Measurements from ENCODE around the gene FAM200C. TPM values are rescaled to one million over a fixed set of nuclear protein-coding genes. Genes with fewer than 3 reads are reported as not detected.
"Not testable (repeated sequence)": the region's sequence is repeated elsewhere in the genome, so short reads cannot be mapped to it uniquely, and the experiment has no call there.

The FAM200C gene
- 4.9 and 6.3 TPM in 2 replicates for total RNA-seq (2014; rRNA removed; shearing (Covaris generic); ENCODE audit: low replicate concordance)

DNA sequence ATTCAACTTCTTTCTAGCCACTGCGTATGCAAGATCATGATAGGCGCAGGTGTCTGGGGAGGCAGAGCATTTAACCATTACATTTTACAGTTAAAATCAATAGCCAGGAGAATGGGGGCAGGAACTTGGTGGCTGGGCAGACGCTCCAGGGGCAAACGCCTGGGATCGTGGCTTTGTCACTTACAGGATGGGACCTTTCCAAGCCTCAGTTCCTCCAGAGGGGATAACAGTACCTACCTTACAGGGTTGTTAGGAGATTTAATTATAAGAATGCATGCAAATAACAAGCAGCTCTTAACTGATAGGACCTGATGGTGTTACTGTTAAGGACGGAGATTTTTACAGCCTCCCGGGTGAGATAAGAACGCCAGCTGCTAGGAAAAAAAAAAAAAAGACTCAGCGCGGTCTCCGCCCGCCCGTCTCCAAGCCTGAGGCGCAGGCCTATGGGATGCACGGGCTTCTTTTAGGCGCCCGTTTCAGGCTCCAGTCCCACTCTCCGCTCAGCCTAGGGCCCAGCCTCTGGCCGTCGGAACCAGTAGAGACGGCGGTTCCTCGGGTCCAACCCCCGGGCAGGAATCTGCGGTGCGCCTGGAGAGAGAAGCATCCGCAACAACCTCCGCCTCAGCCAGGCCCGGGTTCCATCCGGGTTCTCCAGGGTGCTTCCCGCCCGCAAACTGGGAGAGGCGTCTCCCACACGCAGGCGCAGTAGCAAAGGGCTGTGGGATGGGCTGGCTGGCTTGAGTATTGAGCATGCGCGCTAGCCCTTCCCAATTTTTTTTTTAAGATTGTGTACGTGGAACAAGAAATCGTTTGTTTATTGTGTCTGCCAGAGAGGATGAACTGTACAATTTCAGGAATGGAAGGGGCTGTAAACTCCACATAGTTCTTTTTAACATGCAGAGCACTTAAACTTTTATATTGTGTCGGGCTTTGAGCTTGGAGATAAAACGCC lies at the start of gene FAM200C:
Gene FAM200C (minus strand): TSS at position 653 of the 952 bp plus-strand sequence. CDS start 4,564 bp downstream, outside the sequence.
- Histone ChIP-seq H3K9me3 (no peaks in the 10 kb centered on the region), H3K4me3 (peak within 1 kb of the TSS; percentile 70), H3K27me3 (no peaks in the 10 kb centered on the region), H3K36me3 (peaks cover 33% of the 10 kb centered on the region)
- DNase-seq = peak; percentile 97

DNA sequence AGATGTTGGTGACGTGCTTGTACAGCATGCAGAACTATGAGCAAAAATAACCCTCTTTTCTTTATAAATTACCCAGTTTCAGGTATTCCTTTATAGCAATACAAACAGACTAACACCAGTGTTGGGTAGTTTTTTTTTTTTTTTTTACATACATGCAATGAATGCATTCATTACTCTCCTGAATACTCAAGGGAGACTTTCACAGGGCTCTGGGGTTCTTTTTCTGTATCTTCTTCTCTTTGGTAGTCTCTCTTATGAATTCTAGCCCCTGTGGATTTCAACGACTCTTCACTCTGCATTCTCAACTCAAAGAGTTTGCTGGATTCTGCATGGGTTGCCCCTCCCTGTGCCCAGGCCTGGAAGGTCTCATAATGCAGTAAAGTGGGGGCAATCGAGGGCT lies 49.6 kb upstream of the FAM200C start:
- H3K4me3 ChIP-seq = no peak overlapping the region
- no peaks in the 10 kb centered on the region; the same call in 1 of the 2 replicates for H3K27me3 ChIP-seq
- H3K9me3 ChIP-seq = no peaks in the 10 kb centered on the region
- no peaks in the 10 kb centered on the region for H3K36me3 ChIP-seq
- no peak for DNase-seq

DNA sequence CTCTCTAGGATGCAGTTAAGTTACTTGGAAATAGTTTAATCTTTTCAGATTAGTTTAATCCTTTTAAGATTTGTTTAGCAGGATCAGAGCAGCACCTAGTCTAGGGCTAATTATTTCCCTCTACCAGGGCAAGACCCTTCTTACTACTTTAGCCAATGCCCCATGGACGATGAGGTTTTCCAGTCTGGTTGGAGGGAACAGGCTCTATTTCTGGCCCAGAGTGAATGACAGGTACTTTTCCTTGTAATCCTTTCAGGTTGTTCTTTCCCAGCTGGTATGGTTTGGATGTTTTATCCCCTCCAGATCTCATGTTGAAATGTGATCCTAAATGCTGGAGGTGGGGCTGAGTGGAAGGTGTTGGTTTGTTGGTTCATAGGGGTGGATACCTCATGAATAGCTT lies 49.0 kb upstream of the FAM200C start:
- Histone ChIP-seq H3K9me3 (no peaks in the 10 kb centered on the region), H3K27me3 (no peaks in the 10 kb centered on the region; the same call in 1 of the 2 replicates), H3K4me3 (no peak overlapping the region), H3K36me3 (no peaks in the 10 kb centered on the region)
- DNase-seq = no peak

DNA sequence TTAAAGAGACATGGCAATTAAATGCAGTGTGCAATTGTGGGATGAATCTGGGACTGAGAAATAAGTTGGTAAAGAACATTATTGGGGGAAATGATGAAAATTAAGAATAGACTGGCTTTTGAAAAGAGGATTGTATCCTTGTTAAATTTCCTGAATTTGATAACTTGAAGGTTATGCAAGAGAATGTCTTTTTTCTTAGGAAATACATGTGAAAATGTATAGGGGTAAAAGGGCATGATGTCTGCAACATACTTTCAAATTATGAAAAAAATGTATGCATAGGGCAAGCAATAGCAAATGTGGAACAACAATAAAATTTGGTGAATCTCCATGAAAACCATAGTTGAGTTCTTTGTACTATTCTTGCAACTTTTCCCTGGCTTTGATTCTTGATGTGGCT lies 45.9 kb upstream of the FAM200C start:
- no peak for DNase-seq
- H3K27me3 ChIP-seq = no peaks in the 10 kb centered on the region
- no peak overlapping the region for H3K4me3 ChIP-seq
- H3K36me3 ChIP-seq = no peaks in the 10 kb centered on the region
- H3K9me3 ChIP-seq = no peaks in the 10 kb centered on the region

DNA sequence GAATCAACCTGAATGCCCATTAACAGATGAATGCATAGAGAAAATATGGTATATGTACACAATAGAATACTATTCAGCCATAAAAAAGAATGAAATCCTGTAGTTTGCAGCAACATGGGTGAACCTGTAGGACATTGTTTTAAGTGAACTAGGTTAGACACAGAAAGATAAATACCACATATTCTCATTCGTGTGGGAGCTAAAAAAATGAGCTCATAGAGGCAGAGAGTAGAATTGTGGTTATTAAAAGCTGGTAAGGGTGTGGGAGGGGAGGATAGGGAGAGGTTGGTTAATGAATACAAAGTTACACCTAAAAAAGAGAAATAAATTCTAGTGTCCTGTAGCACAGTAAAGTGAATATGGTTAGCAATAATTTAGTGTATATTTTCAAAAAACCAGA lies 45.3 kb upstream of the FAM200C start:
- Histone ChIP-seq H3K36me3 (no peaks in the 10 kb centered on the region), H3K9me3 (no peaks in the 10 kb centered on the region)

DNA sequence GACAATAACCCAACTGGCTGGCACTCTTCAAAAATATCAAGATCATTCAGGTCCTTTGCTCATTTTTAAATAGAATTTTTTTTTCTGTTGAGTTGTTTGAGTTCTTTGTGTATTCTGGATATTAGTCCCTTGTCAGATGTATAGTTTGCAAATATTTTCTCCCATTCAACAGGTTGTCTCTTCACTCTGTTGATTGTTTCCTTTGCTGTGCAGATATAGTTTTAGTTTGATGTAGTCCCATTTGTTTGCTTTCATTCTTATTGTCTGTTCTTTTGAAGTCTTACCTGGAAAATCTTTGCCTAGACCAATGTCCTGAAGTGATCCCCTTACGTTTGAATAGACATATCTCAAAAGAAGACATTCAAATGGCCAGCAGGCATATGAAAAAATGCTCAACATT lies 44.6 kb upstream of the FAM200C start:
- no peaks in the 10 kb centered on the region for H3K27me3 ChIP-seq
- no peaks in the 10 kb centered on the region for H3K9me3 ChIP-seq
- H3K4me3 ChIP-seq = no peak overlapping the region
- no peak for DNase-seq
- no peaks in the 10 kb centered on the region for H3K36me3 ChIP-seq

More for the DNA sequence above, 45.3 kb upstream of the FAM200C start:
- Histone ChIP-seq H3K27me3 (no peaks in the 10 kb centered on the region), H3K4me3 (no peak overlapping the region)
- no peak for DNase-seq

DNA sequence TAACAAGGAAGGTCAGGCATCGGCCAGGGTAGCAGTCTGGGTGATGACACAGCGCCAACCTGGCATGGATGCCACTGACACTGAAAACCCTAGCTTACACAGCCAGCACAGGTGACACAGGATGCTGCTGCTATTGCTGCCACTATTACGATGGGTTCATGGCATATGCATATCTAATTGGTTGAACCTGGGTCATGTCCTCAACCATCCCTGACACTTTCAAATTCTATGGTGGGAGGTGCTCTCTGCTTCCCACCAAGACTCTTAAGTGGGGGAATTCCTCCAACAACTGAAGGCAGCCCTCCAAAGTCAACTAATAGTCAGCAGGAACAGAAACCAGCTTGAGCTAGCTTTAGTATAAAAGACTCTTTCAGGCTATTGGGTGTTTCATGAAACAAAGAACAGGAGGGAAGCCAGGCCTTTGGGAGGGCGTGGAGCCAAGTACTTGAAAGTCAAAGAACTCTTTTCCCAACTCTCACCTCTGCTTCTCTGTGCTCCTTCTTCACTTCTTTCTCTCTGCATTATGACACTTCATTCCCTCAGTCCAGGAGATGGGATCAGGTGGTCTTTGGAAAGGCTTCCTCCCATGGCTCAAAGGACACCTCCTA lies 43.1 kb upstream of the FAM200C start:
- H3K36me3 ChIP-seq = no peaks in the 10 kb centered on the region
- DNase-seq = no peak

DNA sequence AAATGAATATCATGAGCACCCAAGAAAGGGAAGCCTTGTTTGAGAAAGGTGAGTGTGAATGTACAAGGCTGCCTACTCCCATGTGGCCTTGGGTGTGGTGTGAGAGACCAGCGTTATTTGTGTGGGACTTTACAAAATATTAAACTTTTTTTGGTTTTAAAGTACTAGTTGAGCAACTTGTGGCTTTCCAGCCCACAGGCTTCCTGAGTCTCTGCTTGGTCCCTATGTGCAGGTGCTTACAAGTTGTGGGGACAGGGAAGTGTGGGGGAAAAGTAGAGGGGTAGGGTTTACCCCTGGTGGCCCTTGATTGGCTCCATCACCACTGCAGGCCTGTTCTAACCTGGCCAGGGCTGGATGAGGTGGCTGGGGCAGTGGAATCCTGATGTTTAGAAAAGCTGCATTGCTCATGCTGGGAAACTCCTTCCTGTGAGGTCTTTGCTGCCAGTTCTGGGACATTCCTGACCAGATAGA lies 41.5 kb upstream of the FAM200C start:
- Histone ChIP-seq H3K27me3 (no peaks in the 10 kb centered on the region), H3K4me3 (no peak overlapping the region), H3K36me3 (no peaks in the 10 kb centered on the region), H3K9me3 (no peaks in the 10 kb centered on the region)
- no peak for DNase-seq

More for the DNA sequence above, 43.1 kb upstream of the FAM200C start:
- no peaks in the 10 kb centered on the region for H3K27me3 ChIP-seq
- no peaks in the 10 kb centered on the region for H3K9me3 ChIP-seq
- H3K4me3 ChIP-seq = no peak overlapping the region

DNA sequence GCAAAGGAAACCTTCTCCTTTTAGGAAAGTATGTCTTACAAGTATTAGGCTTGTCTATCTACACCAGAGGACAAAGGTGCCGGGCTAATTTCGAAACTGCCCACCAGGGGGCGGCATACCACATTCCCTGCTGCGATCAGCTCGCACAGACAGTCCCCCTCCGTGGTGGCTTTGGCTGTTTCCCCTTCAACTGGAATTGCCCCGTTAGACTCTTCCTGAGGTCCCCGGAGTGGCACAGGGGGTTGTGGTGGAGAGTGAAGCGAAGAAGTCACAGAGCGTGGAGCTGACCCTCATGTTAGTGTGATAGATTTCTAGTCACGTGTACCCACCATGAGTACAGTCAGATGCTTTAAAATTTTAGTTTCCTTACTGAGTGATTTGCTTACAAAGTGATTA lies 39.3 kb upstream of the FAM200C start:
- Histone ChIP-seq H3K36me3 (no peaks in the 10 kb centered on the region), H3K27me3 (no peaks in the 10 kb centered on the region), H3K4me3 (peak overlapping the region; percentile 52), H3K9me3 (no peaks in the 10 kb centered on the region)
- peak; percentile 77 for DNase-seq

DNA sequence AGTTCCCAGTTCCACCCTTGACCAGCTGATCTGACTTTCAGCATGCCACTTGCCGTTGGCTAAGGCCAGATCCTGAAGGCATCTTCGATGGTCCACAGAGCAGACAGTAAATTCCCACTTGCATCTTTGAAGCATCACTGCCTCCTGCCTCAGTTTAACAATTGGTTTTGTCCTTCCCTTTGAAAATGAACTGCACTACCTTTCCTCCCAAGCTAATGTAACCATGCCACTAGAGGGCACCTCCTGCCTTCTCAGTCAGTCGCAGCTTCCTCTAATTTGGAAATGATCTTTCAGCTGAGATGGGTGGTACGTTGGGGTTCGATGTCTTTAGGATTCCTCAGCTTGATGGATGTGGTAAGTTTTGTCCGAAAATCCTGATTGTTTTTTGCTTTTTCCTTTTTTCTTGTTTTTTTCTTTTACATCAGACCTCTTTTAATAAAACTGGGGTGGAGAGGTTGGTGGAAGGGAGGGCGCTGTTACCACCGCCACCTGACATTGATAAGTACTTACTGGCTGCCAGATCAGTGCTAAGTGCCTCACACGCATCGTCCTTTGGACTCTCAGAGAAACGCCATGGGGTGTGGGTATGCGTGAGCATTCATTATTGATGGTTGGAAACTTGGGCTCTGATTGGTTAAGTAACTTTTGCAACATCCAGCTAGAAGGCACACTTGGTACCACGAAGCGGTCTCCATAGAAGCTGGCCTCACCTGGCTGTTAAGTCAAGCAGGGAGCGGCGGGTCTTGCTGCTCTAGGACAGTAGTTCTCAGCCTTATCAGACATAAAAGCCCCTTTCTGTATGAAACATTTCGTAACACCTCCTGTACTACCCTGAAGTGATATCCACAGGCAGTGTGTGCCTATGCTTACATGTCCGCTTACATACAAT lies 38.7 kb upstream of the FAM200C start:
- Histone ChIP-seq H3K27me3 (no peaks in the 10 kb centered on the region), H3K36me3 (no peaks in the 10 kb centered on the region), H3K9me3 (no peaks in the 10 kb centered on the region), H3K4me3 (peak overlapping the region; percentile 52; the same call in 1 of the 2 replicates)
- DNase-seq = peak; percentile 23

DNA sequence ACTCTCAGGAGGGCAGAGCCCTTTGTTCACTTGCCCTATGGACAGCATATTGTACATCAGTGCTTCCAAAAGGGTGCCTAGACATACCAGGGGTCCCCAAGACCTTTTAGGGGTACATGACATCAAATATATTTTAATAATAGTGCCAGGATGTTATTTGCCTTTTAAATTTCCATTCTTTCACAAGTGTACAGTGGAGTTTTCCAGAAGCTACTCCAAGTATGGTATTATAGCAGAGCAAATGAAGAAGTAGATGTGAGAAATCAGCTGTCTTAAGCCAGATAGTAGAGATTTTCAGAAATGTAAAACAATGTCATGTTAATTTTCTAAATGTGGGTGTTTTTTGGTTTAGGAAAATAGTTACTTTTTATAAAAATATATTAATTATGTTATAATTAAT lies 37.4 kb upstream of the FAM200C start:
- Histone ChIP-seq H3K27me3 (no peaks in the 10 kb centered on the region), H3K4me3 (no peak overlapping the region), H3K36me3 (no peaks in the 10 kb centered on the region), H3K9me3 (no peaks in the 10 kb centered on the region)
- DNase-seq = no peak

DNA sequence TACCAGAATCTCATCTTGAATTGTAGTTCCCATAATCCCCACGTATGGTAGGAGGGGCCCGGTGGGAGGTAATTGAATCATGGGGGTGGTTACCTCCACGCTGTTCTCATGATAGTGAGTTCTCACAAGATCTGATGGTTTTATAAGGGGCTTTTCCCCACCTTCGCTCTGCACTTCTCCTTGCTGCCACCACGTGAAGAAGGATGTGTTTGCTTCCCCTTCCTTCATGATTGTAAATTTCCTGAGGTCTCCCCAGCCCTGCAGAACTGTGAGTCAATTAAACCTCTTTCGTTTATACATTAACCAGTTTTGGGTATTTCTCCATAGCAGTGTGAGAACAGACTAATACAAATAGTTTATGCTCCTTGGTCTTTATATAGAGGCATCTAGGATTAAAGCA lies 36.8 kb upstream of the FAM200C start:
- not testable (repeated sequence) for H3K4me3 ChIP-seq, H3K9me3 ChIP-seq, H3K36me3 ChIP-seq, H3K27me3 ChIP-seq, DNase-seq

DNA sequence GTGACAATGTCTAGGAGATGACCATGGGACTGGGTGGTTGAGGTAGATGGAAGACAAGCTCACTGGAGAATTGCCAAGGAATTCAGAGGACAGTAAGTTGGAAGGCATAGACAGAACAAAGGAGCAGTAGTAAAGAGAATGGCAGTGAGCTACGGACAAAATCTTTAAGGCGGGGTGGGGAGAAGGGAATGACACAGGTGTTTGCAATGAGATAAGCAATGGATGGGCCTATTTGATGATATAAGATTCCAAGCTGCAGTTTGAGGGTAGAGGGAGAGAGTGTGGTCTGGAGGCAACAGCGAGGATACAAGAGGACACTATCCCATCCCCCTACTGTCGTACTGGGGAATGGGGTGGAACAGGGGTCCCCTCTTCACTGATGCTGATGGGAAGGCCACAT lies 36.2 kb upstream of the FAM200C start:
- DNase-seq = no peak
- Histone ChIP-seq H3K4me3 (no peak overlapping the region), H3K9me3 (no peaks in the 10 kb centered on the region)

DNA sequence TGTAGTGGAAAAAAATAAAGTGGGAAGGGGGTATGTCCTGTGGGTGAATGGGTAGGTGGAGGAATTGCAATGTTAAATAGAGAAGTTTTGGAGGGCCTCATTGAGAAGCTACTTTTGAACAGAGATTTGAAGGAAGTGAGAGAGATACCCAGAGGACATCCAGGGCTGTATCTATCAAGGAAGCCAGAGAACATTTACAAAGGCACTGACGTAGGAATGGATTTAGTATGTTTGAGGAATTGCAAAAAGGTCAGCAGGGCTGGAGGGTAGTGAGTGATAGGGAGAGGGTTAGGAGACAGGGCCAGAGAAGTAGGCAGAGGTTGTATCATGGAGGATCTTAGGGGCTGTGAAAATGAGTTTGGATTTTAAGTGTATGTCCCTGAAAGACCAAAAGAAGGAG lies 35.7 kb upstream of the FAM200C start:
- Histone ChIP-seq H3K27me3 (no peaks in the 10 kb centered on the region), H3K4me3 (no peak overlapping the region), H3K36me3 (no peaks in the 10 kb centered on the region; the same call in 1 of the 2 replicates), H3K9me3 (no peaks in the 10 kb centered on the region)
- DNase-seq = no peak

More for the DNA sequence above, 36.2 kb upstream of the FAM200C start:
- H3K36me3 ChIP-seq = no peaks in the 10 kb centered on the region
- H3K27me3 ChIP-seq = no peaks in the 10 kb centered on the region

DNA sequence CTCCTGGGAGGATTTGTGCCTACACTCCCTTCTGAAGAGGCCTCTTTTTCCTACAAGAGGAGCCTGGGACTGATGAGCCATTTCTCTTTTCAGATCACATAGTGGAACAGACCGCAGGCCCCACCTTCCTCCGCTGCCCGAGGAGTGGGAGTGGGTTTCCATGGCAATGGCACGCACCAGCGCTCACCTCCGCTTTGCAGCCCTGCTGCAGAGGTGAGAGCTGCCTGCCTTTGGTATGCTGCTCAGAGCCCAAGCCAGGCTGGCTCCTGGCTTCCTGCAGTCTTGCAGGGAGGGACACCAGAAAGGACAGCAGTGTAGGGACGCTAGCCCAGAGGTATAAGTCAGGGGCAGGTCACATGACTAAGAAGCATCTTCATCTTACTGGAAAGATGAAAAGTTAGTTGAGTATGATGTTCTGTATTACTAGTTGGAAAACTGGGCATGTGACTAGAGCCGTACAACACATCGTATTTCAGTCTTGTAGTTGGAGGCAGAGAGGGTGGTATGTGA lies 34.2 kb upstream of the FAM200C start:
- no peak overlapping the region for H3K4me3 ChIP-seq
- no peak for DNase-seq
- H3K9me3 ChIP-seq = no peaks in the 10 kb centered on the region
- H3K36me3 ChIP-seq = peaks cover 9% of the 10 kb centered on the region
- no peaks in the 10 kb centered on the region for H3K27me3 ChIP-seq

DNA sequence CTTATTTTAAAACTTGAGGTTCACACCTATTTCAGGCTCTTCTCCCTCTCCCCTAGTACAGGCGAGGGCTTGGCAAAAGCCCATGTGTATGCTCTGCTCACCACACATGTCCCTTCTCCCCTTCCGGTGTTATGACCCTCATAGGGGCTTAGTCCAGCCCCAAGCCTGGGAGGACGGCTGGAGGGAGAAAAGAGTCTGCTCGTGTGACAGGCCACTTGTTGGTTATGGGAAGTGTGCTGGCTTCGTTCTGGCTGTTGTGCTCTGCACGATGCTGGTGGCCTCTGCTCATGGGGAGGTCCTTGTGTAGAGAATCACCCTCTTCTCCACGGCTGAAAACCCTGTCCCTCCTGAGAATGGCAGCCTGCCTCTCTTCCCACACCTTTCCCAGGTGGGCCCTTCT lies 32.9 kb upstream of the FAM200C start:
- no peaks in the 10 kb centered on the region for H3K9me3 ChIP-seq

More for the DNA sequence above, 32.9 kb upstream of the FAM200C start:
- no peak for DNase-seq
- Histone ChIP-seq H3K27me3 (no peaks in the 10 kb centered on the region), H3K36me3 (peaks cover 22% of the 10 kb centered on the region), H3K4me3 (no peak overlapping the region)

All from MG63 (cell line).